Esophagus squamous epithelium (tissue), 4 donors: ENCODE results near the gene DDX23.

Source experiments
- CTCF ChIP-seq, 6 experiments: fragments of 450-650 bp in 4 of 6; fragments of 200-600 bp in 2 of 6; sonication (generic) in 2 of 6; IDR thresholded peaks; one replicate each; pipeline ENCODE4 v1.5.1; 2016 to 2019; ENCODE audit warnings: antibody characterized with exemption in 6 of 6, mild to moderate bottlenecking in 4 of 6, moderate library complexity in 4 of 6
- POLR2A ChIP-seq, 4 donors: fragments of 450-650 bp; IDR thresholded peaks; one replicate each; pipeline ENCODE4 v1.6.1; 2017; ENCODE audit warnings: antibody characterized with exemption in 4 of 4, mild to moderate bottlenecking in 4 of 4, moderate library complexity in 3 of 4

DNA sequence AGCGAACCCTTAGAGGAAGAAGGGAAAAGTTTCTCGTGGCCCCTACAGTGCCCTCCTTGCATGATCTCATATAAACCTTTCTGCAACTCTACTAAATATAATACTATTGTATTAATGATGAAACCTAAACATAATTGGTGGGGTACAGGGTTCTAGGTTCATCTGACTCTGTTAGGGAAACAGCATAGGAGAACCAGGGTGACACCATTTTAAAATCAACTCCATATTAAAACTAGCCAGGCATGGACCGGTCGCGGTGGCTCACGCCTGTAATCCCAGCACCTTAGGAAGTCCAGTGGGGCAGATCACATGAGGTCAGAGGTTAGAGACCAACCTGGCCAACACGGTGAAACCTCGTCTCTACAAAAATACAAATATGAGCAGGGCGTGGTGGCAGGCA lies 28.7 kb upstream of the DDX23 start:
- TF ChIP-seq POLR2A (IDR thresholded peaks at IDR 0.05) (no peak), CTCF (IDR thresholded peaks at IDR 0.05) (no peak)
